NCI-H774 (cell line): ENCODE measurements around the gene DDX41.
"Not testable (repeated sequence)": the region's sequence is repeated elsewhere in the genome, so short reads cannot be mapped to it uniquely, and the experiment has no call there.

Experiments used
- DNase-seq: peaks from one replicate; lab custom pipeline; 2025; lab: John Stamatoyannopoulos, UW

The DDX41 gene

DNA sequence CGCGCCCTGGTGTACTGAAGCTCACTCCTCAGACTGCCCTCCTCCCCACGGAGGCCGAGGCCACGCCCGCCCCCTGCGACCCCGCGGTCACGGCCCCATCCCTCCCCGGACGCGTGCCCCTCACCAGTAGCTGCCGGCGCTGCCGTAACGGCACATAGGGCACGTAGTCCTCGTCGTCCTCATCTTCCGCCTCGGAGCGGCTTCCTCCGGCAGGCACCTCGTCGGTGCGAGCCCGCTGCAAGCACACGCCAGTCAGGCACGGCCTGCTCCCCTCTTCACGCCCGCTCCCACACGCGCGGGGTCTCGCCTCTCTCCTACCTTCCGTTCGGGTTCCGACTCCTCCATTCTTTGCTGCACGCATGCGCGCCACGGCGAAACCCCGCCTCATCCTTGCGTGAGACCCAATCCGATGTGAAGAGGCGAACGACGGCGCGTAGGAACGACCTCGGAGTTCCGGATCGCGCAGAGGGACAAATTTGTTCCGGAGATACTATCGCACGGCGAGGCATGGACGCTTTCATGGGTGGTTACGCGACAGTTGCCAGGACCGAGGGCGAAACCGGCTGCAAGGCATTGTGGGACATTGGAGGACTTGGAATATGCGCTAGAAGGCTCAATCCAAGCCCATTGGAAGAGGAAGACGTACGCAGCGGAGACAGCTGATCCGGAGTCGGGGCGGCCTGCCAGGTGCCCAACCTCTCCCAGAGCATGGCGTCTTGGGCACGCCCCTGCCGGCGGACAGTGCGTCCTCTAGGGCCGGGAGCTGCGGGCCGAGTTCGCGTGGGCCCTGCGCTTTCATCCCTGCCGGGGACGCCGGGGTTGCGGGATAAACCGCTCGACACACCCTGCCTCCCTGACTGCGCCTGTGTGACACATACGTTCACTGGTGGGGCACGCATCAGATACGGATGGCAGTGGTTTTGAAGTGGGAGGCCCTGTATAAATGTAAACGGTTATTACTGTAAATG lies at the start of gene DDX41:
DDX41 (minus strand) TSS at position 361 of the 968 bp plus-strand sequence; CDS start at position 345, 16 bp downstream.
- DNase-seq: peak; percentile 96

DNA sequence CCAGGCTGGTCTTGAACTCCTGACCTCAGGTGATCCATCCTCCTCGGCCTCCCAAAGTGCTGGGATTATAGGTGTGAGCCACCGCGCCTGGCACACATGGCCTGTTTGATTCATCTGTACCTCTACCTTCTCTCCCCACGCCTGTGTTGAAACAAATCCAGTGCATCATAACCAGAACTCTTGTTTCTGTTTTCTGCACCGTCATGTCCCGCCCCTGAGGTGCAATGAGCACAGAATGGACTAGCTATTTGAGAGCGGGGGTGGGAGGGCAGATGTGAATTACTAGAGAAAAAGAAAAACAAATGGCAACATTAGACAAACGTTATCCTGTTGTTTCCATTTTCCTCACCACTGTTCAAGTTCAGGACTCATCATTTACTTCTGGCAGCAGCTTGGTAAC lies 48.3 kb upstream of the DDX41 start:
- DNase-seq: no peak

DNA sequence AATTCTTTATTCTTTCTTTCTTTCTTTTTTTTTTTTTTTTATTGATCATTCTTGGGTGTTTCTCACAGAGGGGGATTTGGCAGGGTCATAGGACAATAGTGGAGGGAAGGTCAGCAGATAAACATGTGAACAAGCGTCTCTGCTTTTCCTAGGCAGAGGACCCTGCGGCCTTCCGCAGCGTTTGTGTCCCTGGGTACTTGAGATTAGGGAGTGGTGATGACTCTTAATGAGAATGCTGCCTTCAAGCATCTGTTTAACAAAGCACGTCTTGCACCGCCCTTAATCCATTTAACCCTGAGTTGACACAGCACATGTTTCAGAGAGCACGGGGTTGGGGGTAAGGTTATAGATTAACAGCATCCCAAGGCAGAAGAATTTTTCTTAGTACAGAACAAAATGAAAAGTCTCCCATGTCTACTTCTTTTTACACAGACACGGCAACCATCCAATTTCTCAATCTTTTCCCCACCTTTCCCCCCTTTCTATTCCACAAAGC lies 42.7 kb upstream of the DDX41 start:
- not testable (repeated sequence) for DNase-seq

DNA sequence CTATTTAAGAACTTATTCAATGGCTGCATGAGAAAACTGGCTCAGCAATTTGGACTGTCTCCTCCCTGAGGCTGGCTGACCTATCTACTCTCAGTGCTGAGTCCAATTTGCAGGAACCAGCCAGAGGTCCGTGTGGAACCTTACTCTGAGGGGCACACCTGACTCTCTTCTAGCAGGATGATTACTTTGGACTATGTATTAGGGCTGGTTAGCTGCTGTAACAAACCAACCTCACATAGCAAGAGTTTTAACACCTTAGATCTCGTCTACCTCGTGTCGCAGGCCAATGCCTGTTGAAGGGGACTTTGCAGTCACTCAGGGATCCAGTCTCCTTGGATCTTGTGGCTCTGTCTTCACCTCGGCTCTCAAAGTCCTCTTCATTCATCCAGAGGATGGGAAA lies 41.0 kb upstream of the DDX41 start:
- DNase-seq: no peak

DNA sequence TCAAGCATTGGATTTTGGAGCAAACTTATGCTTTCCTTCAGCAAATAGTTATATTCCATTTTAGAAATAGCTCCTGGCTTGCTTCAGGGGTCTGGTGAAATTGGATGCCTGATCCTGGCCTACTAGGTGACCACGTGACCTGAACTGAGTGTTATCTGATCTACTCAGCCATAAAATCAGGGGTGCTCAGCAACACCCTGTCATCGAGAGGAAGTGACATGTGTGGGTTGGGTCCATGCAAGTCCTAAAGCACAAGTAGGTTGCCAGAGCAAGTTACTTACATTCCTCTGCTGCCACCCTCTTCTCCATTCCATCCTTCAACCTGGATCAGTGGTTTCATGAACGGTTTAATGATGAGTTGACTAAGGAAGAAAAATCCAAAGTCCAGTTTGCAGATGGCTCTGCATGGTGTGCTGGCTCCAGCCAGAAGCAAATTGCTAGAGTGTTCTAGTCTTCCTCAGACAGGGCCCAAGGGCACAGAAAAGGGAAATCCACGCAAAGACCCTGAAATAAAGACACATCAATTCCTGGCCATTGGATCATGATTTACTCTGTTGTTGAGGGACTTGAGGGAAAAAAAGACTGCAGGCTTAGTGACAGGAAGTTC lies 40.4 kb upstream of the DDX41 start:
- DNase-seq: no peak

DNA sequence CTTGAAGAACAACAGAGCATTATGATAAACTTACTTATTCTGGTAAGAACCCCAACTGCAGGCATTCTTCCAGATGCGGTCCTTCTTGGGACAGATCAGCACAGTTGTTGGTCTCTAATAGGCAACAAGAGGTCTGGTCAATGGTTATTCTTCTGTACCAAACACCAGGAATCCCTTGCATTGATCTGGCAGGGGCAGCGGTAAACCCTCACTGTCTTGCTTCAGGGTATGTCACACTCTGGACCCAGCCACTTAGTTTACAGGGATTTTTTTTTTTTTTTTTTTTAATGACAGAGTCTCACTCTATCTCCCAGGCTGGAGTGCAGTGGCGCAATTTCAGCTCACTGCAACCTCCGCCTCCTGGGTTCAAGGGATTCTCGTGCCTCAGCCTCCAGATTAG lies 38.9 kb upstream of the DDX41 start:
- DNase-seq: no peak

DNA sequence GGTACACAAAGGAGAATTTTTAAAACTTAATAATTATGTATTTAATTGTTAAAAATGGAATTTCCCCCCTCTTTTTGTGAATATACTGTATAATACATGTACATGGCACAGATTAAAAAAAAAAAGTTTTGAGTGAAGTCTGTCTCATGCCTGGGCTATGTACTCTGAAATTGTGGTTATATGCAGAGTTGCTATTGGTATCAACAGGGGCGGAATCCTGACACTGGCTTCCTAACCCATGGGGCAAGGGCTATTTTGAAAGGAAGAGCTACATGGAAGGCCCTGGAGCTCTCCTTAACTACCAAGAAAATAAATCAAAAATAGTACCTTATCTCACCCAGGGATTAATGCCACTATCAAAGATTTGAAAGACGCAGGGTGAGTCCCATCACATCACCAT lies 38.5 kb upstream of the DDX41 start:
- DNase-seq: no peak

DNA sequence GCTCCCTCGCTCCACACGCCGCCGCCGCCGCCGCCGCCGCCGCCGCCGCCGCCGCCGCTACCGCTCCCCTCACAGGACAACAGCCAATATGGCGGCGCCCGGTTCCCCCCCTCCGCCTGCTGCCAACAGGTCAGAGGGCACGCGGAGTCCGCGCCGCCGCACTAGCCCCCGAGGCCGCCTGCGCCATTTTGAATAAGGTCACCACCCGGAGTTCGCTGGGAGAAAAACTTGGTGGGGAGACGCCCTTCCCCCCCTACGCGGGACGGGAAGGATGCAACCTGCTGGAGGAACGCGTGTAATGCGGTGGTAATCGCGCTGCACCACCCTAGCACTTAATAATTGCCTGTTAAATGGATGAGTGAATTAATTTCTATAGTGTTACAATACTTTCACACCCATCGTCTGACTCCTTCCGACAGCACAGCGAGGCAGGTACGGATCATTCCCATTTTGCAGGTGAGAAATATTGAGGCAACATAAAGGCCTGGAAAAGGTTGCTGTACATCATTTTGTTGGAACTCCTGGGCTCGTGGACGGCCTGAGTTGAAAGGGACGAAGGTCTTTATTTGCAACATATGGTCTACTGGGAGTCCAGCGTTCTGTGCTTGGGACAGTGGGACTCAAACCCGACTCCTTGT lies 37.8 kb upstream of the DDX41 start, which contains the start of gene FAM193B:
FAM193B (minus strand) TSS at position 90 of the 638 bp plus-strand sequence. CDS start 105 bp downstream, outside the sequence.
- peak; percentile 88 for DNase-seq

DNA sequence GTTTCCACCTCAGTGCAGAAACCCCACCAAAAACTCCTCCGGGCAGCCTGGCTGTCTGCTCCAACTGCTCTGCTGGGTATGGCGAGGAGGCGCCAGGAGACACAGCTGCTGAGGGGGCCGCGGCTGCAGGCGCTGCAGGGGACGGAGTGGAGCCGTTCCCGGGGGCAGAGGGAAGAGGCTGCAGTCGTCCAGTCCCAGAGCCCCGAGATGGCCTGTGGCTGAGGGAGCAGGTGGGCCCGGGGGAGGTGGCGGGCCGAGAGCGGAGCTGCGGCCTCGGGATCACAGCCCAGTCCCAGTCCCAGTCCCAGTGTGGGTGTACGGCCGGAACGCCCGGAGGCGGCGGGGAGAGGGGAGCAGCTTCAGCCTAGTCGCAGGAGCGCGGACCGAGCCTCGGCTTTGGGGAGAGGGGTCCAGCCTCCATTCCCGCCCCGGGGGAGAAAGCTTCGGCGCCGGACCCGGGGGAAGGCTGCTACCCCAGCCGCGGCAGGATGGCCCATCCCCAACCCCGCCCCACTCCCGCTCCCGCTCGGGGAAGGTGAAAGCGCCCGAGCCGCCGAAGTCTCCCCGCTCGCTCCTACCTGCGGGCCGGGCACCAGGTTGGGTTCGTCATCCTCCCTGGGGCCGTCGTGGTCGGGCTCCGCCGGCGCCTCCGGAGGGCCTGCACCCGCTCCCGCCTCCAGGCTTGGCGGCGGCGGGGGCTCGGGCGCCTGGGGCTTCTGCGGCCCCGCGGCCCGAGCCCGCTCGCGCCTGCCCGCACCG lies 37.1 kb upstream of the DDX41 start:
- no peak for DNase-seq

DNA sequence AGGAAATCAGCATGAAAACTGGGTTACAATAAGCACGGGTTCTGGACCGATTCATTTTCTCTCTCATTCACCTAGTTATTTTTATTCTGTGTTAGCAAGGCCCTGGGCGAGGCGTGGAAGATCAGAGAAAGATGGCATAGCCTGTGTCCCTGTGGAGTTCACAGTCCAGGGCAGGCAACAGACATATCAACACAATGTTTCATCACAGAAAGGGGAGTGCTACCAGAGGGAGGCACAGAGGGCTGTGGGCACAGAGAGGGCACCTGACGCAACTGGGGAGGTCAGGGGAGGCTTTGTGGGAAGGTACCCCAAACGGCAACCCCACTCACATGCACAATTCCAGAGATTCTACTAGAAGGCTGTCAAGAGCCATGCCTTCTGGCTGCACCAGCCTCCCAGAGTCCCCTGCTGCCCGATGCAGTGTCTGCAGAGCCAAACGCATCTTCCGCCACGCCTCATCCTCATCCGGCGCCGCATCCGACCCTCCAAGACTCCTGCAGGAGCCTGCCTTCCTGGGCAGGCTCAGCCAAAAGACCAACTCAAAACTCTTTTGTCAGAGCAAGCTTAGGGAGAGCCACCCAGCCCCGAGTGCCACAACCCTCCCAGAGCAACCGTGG lies 36.2 kb upstream of the DDX41 start:
- DNase-seq: no peak

DNA sequence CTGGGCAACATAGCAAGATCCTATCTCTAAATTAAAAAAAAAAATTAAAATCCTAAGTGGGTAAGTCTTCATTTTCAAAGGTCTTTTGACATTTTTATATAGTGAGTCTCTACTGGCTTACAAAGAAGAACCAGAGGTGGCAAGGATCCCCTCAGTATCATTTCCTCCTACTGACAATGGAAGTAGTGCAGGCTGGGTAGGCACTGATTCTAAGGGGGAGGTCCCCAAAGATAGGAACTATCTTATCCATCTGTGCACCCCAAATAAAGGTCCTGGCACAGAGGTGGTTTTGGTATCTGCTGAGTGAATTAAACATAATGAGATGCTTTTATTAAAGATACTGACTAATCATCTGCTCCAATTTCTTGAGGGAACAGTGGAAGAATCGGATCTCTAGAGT lies 33.4 kb upstream of the DDX41 start:
- no peak for DNase-seq

DNA sequence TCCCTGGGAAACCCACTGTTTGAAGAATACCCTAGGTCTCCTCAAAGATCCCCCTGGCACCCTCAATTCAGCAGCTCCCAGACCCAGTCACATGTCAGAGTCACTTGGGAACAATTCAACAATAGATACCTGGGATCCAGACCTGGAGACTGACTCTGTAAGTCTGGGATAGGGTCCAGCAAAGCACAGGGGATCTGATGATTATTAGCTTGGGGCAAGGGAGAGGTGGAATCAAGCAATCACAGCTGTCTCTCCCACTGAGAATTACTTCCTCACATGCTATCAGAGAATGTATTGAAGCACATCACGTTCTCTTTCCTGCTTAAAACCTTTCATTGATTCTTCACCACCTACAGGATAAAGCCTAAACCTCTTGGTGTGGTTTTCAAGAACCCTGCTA lies 31.7 kb upstream of the DDX41 start:
- no peak for DNase-seq

DNA sequence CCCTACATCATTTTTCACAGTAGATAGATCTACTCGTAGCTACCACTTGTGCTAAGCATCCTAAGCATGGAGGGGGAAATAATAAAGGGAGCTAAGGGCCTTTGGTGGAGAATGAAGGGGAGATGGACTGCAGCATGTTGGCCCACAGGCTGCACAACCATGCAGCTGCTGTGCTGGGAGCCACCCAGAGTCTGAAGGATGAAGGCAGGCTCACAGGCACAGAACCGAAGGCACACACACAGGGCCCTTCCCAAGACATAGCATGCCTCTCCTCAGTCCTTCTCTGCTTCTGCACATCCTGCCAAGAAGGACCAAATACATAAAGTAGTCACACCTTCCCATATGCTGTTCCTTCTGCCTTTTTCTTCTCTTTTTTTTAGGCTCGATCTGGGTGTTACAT lies 31.0 kb upstream of the DDX41 start:
- DNase-seq: no peak

DNA sequence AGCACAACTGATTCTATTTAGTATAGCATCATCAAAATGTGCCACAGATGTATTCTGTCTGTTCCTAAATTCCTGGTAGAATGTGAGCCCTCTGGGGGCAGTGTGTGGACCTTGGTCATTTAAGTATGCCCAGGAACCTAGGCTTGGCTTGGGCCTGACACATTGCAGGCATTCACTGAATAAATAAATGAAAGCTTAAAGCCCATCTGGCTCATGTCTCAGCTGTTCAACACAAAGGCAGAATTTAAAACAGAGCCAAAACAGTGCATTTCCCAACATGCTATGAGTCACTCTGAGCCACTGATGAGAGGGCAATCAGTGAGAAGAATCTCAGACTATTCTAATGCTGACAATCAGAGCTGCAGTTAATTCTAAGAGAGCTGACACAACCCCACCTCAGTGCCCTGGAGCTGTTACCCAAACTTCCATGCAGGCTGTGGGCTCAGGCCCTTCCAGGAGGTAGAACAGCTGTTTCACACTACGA lies 29.5 kb upstream of the DDX41 start:
- no peak for DNase-seq

DNA sequence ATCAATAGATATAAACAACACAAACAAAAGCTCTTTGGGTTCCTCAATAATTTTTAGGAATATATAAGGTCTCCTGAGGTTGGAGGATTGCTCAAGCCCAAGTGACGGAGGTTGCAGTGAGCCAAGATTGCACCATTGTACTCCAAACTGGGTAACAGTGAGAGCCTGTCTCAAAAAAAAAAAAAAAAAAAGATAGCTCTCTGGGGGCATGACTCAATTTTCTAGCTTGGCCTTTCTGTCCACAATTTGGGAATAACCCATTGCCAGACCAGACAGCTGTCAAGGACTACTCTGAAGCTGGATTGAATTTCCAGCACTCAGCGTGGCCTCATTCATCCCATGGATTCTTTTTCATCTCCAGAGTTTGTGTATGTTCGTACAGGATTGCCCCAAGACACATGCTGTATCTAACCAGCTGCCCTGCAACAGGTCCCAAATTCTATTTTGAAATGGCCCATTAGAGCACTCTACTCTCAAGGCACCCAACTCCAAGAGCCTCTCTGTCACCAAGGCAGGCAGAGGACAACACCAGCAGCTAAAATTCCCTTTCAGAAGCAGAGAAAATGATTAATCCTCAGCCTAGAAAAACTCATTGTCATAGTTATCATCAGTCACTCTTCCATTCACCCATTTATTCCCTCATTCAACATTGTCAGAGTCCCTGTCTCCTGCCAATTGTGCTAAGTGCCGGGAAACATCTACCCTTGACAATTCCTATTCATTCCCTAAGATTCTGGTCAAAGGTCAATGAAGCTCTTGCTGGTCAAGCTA lies 28.9 kb upstream of the DDX41 start:
- DNase-seq: no peak

DNA sequence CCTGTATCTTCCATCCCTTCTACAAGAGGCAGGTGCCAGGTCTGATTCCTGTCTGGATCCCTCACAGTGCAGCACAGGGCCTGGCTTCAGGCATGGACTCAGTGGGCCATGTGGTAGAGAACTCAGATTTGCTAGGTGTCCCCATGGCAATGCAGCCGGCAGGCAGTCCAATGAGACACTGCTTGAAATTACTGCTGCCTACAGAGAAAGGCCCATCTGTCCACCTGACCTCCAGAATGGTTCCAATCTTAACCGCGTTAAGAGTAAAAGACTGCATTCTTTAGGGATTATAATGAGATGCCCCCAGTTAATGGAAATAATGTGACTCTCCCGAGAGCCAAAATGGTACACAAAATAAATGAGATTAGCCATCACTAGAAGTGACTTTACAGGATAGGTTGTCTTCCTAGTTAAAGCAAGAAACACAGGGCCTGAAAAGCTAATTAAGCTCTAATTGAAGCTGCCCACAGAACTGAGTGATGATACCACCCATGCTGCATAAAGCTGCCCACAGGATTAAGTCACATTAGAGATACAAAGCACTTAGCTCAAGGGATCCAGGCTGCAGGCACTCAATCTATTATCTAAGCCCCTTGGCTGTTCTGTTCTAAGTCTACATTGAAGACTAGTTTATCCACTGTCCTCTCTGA lies 26.2 kb upstream of the DDX41 start:
- no peak for DNase-seq

DNA sequence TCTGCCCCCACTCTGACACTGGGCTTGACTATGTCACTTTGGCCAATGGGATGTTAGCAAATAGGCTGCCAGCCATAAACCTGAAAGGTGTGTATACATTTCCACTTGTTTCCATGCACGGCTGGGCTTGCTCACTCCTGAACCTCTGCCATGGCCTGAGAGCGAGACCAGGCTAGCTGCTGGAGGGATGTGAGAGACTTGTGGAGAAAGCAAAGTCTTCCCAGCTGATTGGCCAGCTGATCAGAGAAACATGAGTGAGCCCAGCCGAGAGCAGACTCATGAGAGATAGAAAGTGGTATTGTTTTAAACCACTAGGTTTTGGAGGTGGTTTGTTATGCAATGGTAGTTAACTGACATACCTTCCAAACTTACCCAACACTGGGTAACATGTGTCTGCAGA lies 23.7 kb upstream of the DDX41 start:
- no peak for DNase-seq

DNA sequence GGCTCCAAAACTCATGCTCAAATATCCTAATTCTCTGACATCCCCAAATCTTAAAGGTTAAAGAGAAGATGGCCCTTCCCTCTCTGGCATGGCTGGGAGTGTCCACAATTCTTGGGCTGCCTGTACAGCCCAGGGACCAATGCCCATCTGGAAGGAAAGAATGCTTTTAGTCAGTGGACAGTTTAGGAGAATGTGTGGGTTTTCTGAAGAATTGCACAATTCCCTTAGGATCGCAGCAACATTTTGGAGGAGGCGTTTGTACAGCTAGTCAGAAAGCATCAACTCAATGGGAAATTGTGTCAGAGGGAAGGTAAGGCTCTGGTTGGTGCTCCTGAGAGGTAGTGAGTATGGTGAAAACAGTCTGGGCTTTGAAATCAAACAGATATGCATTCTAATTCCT lies 22.6 kb upstream of the DDX41 start:
- no peak for DNase-seq

DNA sequence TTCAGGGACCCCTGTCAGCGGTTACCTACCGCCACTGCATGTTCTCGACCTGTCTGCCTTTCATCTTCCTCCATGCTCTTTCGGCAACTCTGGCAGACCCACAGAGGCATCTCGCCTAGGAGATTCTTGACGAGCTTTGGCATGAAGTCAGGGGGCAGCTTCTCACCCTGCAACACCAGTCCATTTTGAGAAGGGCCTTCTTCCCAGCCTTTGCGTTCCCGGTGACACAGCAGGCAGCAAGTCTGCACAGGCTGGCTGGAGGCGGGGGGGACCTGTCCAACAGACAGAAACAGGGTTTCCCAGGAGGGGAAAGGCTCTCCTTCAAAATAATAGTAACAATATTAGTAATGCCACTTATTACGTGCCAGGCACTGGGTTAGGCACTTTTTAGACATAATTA lies 22.1 kb upstream of the DDX41 start:
- no peak for DNase-seq
